Heart left ventricle (tissue), 13 donors: ENCODE measurements around the gene XYLT1.

Experiments
- CTCF ChIP-seq, 12 donors: fragments of 200-600 bp; sonication (generic) in 4 of 12; IDR thresholded peaks; one replicate each; pipeline versions ENCODE4 v1.5.0 to v1.8.0; 2018 to 2022; ENCODE audit warnings: antibody characterized with exemption in 12 of 12, mild to moderate bottlenecking in 5 of 12
- POLR2A ChIP-seq, 2 donors: fragments of 450-650 bp; IDR thresholded peaks; one replicate each; pipeline ENCODE4 v1.6.1; 2017; ENCODE audit warnings: antibody characterized with exemption in 2 of 2, mild to moderate bottlenecking in 2 of 2, moderate library complexity in 2 of 2
- donor health status: ischemic (EF 13 %, LVEDD 7.1; RV severe dilation, severe dysfunction).
- donor health status: DM: no; HTN: yes; CAD: no.
- donor health status: DM: no; HTN: no; CAD: no.
- donor health status: ischemic (EF 25% LVEDD 6.9; RV normal size, moderate dysfunction).
- donor health status: ischemic (EF 25% LVEDD 5.7; RV mildly dilated, moderate dysfunction).
- donor health status: ischemic (EF 35%, LVEDD 5.7; RV mildly dilated, moderate dysfunction).
- donor health status: nonischemic (EF 11% LVEDD 7.7; RV severe dilation, severe dysfunction).
- donor health status: DM: yes; HTN: yes; CAD: no.
- donor health status: PGD.
- donor health status: ischemic (EF 29% LVEDD 5.4; RV normal size, mild dysfunction).
- donor health status: nonischemic (EF 23%, LVEDD 6.1; RV moderate dilation, normal function).

- TF ChIP-seq CTCF (IDR thresholded peaks at IDR 0.05), result no peak
- TF ChIP-seq POLR2A (IDR thresholded peaks at IDR 0.05), result no peak
These were observed 33.5 kb downstream of the XYLT1 start for GRCh38 chr16:17437127-17437720.
